Mesothelial cell of epicardium (in vitro differentiated cells): ENCODE data around the gene RBBP8NL. TPM values are rescaled to one million over a fixed set of nuclear protein-coding genes. Genes with fewer than 3 reads are reported as not detected.
A peak's percentile ranks its signal among the peaks of the same experiment; 100 is the strongest.
"Not testable (repeated sequence)": the region's sequence is repeated elsewhere in the genome, so short reads cannot be mapped to it uniquely, and the experiment has no call there.

Experiments
- DNase-seq, 2 experiments: peaks; one replicate each; pipeline ENCODE4 v3.0.0; 2021; ENCODE audit warnings: low spot score in 2 of 2; ENCODE audit not compliant: unreplicated experiment in 2 of 2
- H3K27ac Mint-ChIP-seq: 2 replicates; pipeline ENCODE4 v1.8.0; 2021; ENCODE audit warnings: mixed read lengths
- H3K27me3 Mint-ChIP-seq: 2 replicates; pipeline ENCODE4 v1.8.0; 2021; ENCODE audit warnings: low read depth, mixed read lengths
- H3K36me3 Mint-ChIP-seq: 2 replicates; pipeline ENCODE4 v1.8.0; 2021; ENCODE audit warnings: mixed read lengths
- H3K4me1 Mint-ChIP-seq: 2 replicates; pipeline ENCODE4 v1.8.0; 2021; ENCODE audit warnings: mixed read lengths
- H3K4me3 Mint-ChIP-seq: 2 replicates; pipeline ENCODE4 v1.8.0; 2021; ENCODE audit warnings: mild to moderate bottlenecking, moderate library complexity, mixed read lengths
- H3K9me3 Mint-ChIP-seq: 2 replicates; pipeline ENCODE4 v1.8.0; 2021; ENCODE audit warnings: mixed read lengths
- CTCF ChIP-seq: fragments of 200-600 bp; sonication (generic); IDR thresholded peaks from one replicate; pipeline ENCODE4 v1.5.0; 2021; ENCODE audit warnings: antibody characterized with exemption; ENCODE audit not compliant: unreplicated experiment
- total RNA-seq: library from RNA; stranded (reverse); gene quantifications from 3 replicates; pipeline ENCODE4 v1.2.1, GENCODE V29; 2021

RBBP8NL gene
- total RNA-seq, 1 donor from 2014 or later, result 13.5 TPM

DNA sequence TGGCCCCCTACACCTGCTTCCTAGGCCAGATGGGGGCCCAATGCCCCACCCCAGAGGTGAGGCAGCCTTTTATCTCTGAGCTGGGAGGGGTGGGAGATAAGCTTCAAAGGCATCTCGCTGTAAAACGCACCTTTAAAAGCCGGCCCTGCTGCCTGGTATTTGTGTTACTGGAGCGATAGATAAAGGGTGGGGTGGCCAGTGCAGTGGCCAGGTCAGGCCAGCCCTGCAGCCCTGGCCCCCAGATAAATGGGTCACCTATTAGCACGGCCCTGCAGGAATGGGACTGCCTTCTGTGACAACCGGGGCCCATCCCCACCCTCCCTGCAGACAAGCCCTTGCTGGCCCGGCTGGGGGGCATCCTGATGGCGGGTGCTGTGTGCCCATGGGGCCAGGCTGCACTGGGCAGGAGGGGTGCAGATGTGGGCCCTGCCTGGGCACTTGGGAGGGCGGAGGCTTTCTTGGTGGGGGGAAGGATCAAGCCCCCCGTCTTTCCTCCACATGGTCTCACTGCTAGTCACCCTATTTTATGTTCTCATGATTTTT is 3.0 kb upstream of the RBBP8NL start:
- TF ChIP-seq CTCF, result no peak
- Mint-ChIP-seq H3K9me3 (no peaks in the 10 kb centered on the region), H3K4me3 (no peak overlapping the region), H3K36me3 (no peaks in the 10 kb centered on the region), H3K27me3 (no peaks in the 10 kb centered on the region), H3K4me1 (peaks cover 61% of the 10 kb centered on the region), H3K27ac (no peak overlapping the region)
- DNase-seq, result no peak

GRCh38 chr20:62429455-62430310 is 2.3 kb upstream of the RBBP8NL start:
- no peaks in the 10 kb centered on the region for H3K27me3 Mint-ChIP-seq
- H3K4me1 Mint-ChIP-seq, result peaks cover 62% of the 10 kb centered on the region
- H3K4me3 Mint-ChIP-seq, result no peak overlapping the region
- no peak for DNase-seq
- no peak for TF ChIP-seq CTCF
- H3K9me3 Mint-ChIP-seq, result no peaks in the 10 kb centered on the region
- H3K27ac Mint-ChIP-seq, result no peak overlapping the region
- no peaks in the 10 kb centered on the region for H3K36me3 Mint-ChIP-seq

- Mint-ChIP-seq H3K9me3 (no peaks in the 10 kb centered on the region), H3K27ac (peak overlapping the region; percentile 91), H3K4me1 (peaks cover 57% of the 10 kb centered on the region), H3K27me3 (no peaks in the 10 kb centered on the region), H3K4me3 (peak overlapping the region; percentile 39), H3K36me3 (no peaks in the 10 kb centered on the region)
- no peak for DNase-seq
- TF ChIP-seq CTCF, result no peak
Observed at GRCh38 chr20:62428396-62429295, 1.3 kb upstream of the RBBP8NL start.

DNA sequence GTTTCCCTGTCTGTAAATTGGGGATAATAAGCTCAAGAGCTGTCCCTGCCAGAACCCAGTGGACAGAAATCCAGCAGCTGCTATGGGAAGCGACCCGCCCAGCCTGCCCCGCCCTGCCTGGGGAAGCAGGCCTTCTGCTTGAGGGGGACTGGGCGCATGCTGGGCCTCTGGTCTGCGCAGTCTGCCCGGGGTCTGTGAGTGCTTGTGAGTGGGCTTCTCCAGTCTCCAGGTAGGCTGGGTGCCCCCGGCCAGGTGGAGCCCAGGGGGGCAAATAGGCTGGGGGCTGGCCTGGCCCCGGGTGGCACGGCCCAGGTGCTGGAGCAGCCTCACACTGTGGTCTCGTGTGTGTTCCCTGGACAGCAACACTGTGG is 648 bp upstream of the RBBP8NL start:
- no peaks in the 10 kb centered on the region for H3K36me3 Mint-ChIP-seq
- H3K4me3 Mint-ChIP-seq, result no peak overlapping the region
- H3K27ac Mint-ChIP-seq, result peak overlapping the region; percentile 16
- TF ChIP-seq CTCF, result no peak
- no peaks in the 10 kb centered on the region for H3K27me3 Mint-ChIP-seq
- peaks cover 58% of the 10 kb centered on the region for H3K4me1 Mint-ChIP-seq
- no peaks in the 10 kb centered on the region for H3K9me3 Mint-ChIP-seq
- no peak for DNase-seq

DNA sequence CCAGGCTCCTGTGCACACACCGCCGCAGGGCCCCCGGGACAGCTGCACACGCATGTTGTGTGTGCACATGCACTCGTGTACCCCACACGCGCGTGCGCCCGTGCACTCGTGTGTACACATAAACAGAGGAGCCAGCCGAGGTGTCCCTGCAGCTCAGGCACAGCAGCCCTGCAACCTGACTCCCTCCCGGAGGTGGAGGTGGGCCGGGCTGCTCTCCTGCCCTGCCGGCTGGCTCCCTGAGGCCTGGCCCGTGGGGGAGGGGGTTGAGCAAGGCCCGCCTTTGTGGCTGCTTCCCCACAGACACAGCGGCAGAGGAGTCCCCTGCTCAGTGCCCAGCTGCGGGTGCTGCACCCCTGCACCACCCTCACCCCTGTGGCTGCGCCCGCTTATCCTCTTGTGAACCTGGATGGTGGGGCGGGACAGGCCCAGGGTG is 624 bp downstream of the RBBP8NL start:
- Mint-ChIP-seq H3K4me1 (peaks cover 60% of the 10 kb centered on the region), H3K36me3 (no peaks in the 10 kb centered on the region), H3K9me3 (no peaks in the 10 kb centered on the region), H3K27ac (peak overlapping the region; percentile 88), H3K4me3 (peak overlapping the region; percentile 66), H3K27me3 (no peaks in the 10 kb centered on the region)
- peak in 1 of 2 experiments; percentile 64 for DNase-seq
- TF ChIP-seq CTCF, result no peak

- DNase-seq, result not testable (repeated sequence)
Observed at GRCh38 chr20:62426059-62426348, 1.3 kb downstream of the RBBP8NL start.

More at GRCh38 chr20:62426059-62426348, 1.3 kb downstream of the RBBP8NL start:
- H3K27ac Mint-ChIP-seq, H3K36me3 Mint-ChIP-seq, H3K9me3 Mint-ChIP-seq, H3K27me3 Mint-ChIP-seq: not testable (repeated sequence)
- peak overlapping the region; percentile 66 for H3K4me3 Mint-ChIP-seq
- H3K4me1 Mint-ChIP-seq, result peaks cover 53% of the 10 kb centered on the region
